GM18861 (cell line): ENCODE results near the gene BABAM1.
A peak's percentile ranks its signal among the peaks of the same experiment; 100 is the strongest.

ENCODE experiments used
- ATAC-seq: cut with Tn5 transposase; IDR thresholded peaks from one replicate; pipeline ENCODE4 v1.9.1; 2021; ENCODE audit not compliant: unreplicated experiment

Gene BABAM1

GRCh38 chr19:17302391-17303166, 35.3 kb downstream of the BABAM1 start:
- no peak for ATAC-seq

GRCh38 chr19:17303167-17303939, 36.1 kb downstream of the BABAM1 start, which contains the start of gene ABHD8:
Gene ABHD8, minus strand, starts transcription at chr19:17303425. Its CDS starts 1,809 bp downstream, at chr19:17301616.
- ATAC-seq: peak; percentile 38

- ATAC-seq: no peak
Measured at GRCh38 chr19:17303940-17304267, 36.7 kb downstream of the BABAM1 start.

GRCh38 chr19:17304386-17305215, 37.4 kb downstream of the BABAM1 start:
- no peak for ATAC-seq

- no peak for ATAC-seq
Measured at GRCh38 chr19:17305216-17305516, 37.9 kb downstream of the BABAM1 start.

- ATAC-seq: peak; percentile 79
Measured at GRCh38 chr19:17305517-17306284, 38.5 kb downstream of the BABAM1 start, which contains the start of gene MRPL34. Gene MRPL34, plus strand, starts transcription at chr19:17305872. Its CDS starts 21 bp downstream, at chr19:17305893.

GRCh38 chr19:17306285-17306714, 39.1 kb downstream of the BABAM1 start:
- ATAC-seq: no peak

GRCh38 chr19:17307876-17308377, 40.7 kb downstream of the BABAM1 start:
- ATAC-seq: no peak

- ATAC-seq: peak; percentile 40
Measured at GRCh38 chr19:17309198-17309964, 42.1 kb downstream of the BABAM1 start, which contains the start of gene DDA1. Gene DDA1, plus strand, starts transcription at chr19:17309563. Its CDS starts 92 bp downstream, at chr19:17309655.

- no peak for ATAC-seq
Measured at GRCh38 chr19:17309965-17310461, 42.8 kb downstream of the BABAM1 start.

- ATAC-seq: no peak
Measured at GRCh38 chr19:17311455-17312188, 44.4 kb downstream of the BABAM1 start.

GRCh38 chr19:17312189-17313113, 45.2 kb downstream of the BABAM1 start:
- no peak for ATAC-seq

- no peak for ATAC-seq
Measured at GRCh38 chr19:17314007-17314593, 46.9 kb downstream of the BABAM1 start.

GRCh38 chr19:17318966-17319365, 51.7 kb downstream of the BABAM1 start:
- no peak for ATAC-seq

- ATAC-seq: no peak
Measured at GRCh38 chr19:17319473-17320238, 52.4 kb downstream of the BABAM1 start.

GRCh38 chr19:17320435-17320834, 53.2 kb downstream of the BABAM1 start:
- ATAC-seq: no peak
